SKM-1 treated with dmso at 0.1 percent for 144 hours (cell line): ENCODE measurements around the gene PEAR1.
"Not testable (repeated sequence)": the region's sequence is repeated elsewhere in the genome, so short reads cannot be mapped to it uniquely, and the experiment has no call there.

Experiments
- DNase-seq: peaks from one replicate; lab custom pipeline; 2025; ENCODE audit not compliant: unreplicated experiment; lab: John Stamatoyannopoulos, UW

Gene PEAR1

GRCh38 chr1:156913809-156914387 is 20.4 kb downstream of the PEAR1 start:
- no peak for DNase-seq

GRCh38 chr1:156914440-156914856 is 20.9 kb downstream of the PEAR1 start:
- no peak for DNase-seq

GRCh38 chr1:156920233-156921052 is 26.9 kb downstream of the PEAR1 start, which contains the start of gene LRRC71:
Gene LRRC71 (plus strand): TSS chr1:156920632. CDS start chr1:156920804, 172 bp downstream.
- DNase-seq, result no peak

GRCh38 chr1:156921053-156921529 is 27.6 kb downstream of the PEAR1 start:
- DNase-seq, result no peak

- DNase-seq, result no peak
Measured at GRCh38 chr1:156922986-156923669, 29.6 kb downstream of the PEAR1 start.

- DNase-seq, result no peak
Measured at GRCh38 chr1:156923670-156924477, 30.4 kb downstream of the PEAR1 start.

- no peak for DNase-seq
Measured at GRCh38 chr1:156924478-156925153, 31.1 kb downstream of the PEAR1 start.

GRCh38 chr1:156925154-156926010 is 31.9 kb downstream of the PEAR1 start:
- no peak for DNase-seq

GRCh38 chr1:156926175-156926574 is 32.7 kb downstream of the PEAR1 start:
- no peak for DNase-seq

GRCh38 chr1:156926695-156927094 is 33.2 kb downstream of the PEAR1 start:
- DNase-seq, result not testable (repeated sequence)

GRCh38 chr1:156927215-156928042 is 33.9 kb downstream of the PEAR1 start:
- DNase-seq, result peak; percentile 65

- DNase-seq, result no peak
Measured at GRCh38 chr1:156928043-156928602, 34.6 kb downstream of the PEAR1 start.

GRCh38 chr1:156929596-156930238 is 36.2 kb downstream of the PEAR1 start:
- DNase-seq, result no peak

- DNase-seq, result no peak
Measured at GRCh38 chr1:156930483-156930882, 37.0 kb downstream of the PEAR1 start.

GRCh38 chr1:156931211-156931952 is 37.9 kb downstream of the PEAR1 start:
- no peak for DNase-seq

- no peak for DNase-seq
Measured at GRCh38 chr1:156931974-156932710, 38.6 kb downstream of the PEAR1 start.
